Kidney glomerular epithelial cell (primary cell): ENCODE results near the gene KCNH3.

Experiments used
- DNase-seq: peaks from one replicate; lab custom pipeline; 2025; lab: John Stamatoyannopoulos, UW

Gene KCNH3

GRCh38 chr12:49563951-49564685 lies 25.3 kb downstream of the KCNH3 start:
- no peak for DNase-seq

GRCh38 chr12:49564686-49565405 lies 26.0 kb downstream of the KCNH3 start:
- no peak for DNase-seq

- DNase-seq = no peak
These were observed 26.8 kb downstream of the KCNH3 start for GRCh38 chr12:49565406-49566265.

GRCh38 chr12:49566361-49566760 lies 27.5 kb downstream of the KCNH3 start:
- no peak for DNase-seq

GRCh38 chr12:49567302-49567610 lies 28.4 kb downstream of the KCNH3 start:
- DNase-seq = no peak

GRCh38 chr12:49567611-49568441 lies 29.0 kb downstream of the KCNH3 start, which contains the start of gene MCRS1:
Gene MCRS1 (minus strand): TSS chr12:49568142. CDS start chr12:49566731, 1,411 bp downstream.
- DNase-seq = peak; percentile 79

- no peak for DNase-seq
These were observed 29.8 kb downstream of the KCNH3 start for GRCh38 chr12:49568442-49569162.

GRCh38 chr12:49577589-49578315 lies 38.9 kb downstream of the KCNH3 start:
- DNase-seq = no peak

GRCh38 chr12:49578471-49579112 lies 39.8 kb downstream of the KCNH3 start:
- no peak for DNase-seq

- peak; percentile 79 for DNase-seq
These were observed 42.0 kb downstream of the KCNH3 start for GRCh38 chr12:49580572-49581535.

- no peak for DNase-seq
These were observed 43.4 kb downstream of the KCNH3 start for GRCh38 chr12:49582201-49582600.

- no peak for DNase-seq
These were observed 44.0 kb downstream of the KCNH3 start for GRCh38 chr12:49582850-49583249.

GRCh38 chr12:49583366-49584094 lies 44.7 kb downstream of the KCNH3 start:
- DNase-seq = no peak

- no peak for DNase-seq
These were observed 45.8 kb downstream of the KCNH3 start for GRCh38 chr12:49584591-49584990.

- DNase-seq = no peak
These were observed 46.9 kb downstream of the KCNH3 start for GRCh38 chr12:49585477-49586459.

GRCh38 chr12:49587174-49587908 lies 48.5 kb downstream of the KCNH3 start:
- DNase-seq = no peak
